Endothelial cell (in vitro differentiated cells): ENCODE data around the gene SLC37A1. TPM values are rescaled to one million over a fixed set of nuclear protein-coding genes. Genes with fewer than 3 reads are reported as not detected.

Source experiments
- DNase-seq: peaks from one replicate; pipeline ENCODE4 v3.0.0; 2021; ENCODE audit warnings: low spot score
- H3K27ac Mint-ChIP-seq: one replicate; pipeline ENCODE4 v1.8.0; 2021; ENCODE audit warnings: mixed read lengths, inconsistent platforms; ENCODE audit not compliant: unreplicated experiment
- H3K27me3 Mint-ChIP-seq: one replicate; pipeline ENCODE4 v1.8.0; 2021; ENCODE audit warnings: mild to moderate bottlenecking, moderate library complexity, mixed read lengths, inconsistent platforms; ENCODE audit not compliant: unreplicated experiment
- H3K36me3 Mint-ChIP-seq: one replicate; pipeline ENCODE4 v1.8.0; 2021; ENCODE audit warnings: mild to moderate bottlenecking, low read depth, mixed read lengths, inconsistent platforms; ENCODE audit not compliant: unreplicated experiment
- H3K4me1 Mint-ChIP-seq: one replicate; pipeline ENCODE4 v1.8.0; 2021; ENCODE audit warnings: mild to moderate bottlenecking, mixed read lengths, inconsistent platforms; ENCODE audit not compliant: unreplicated experiment
- H3K4me3 Mint-ChIP-seq: one replicate; pipeline ENCODE4 v1.8.0; 2021; ENCODE audit warnings: mild to moderate bottlenecking, mixed read lengths, inconsistent platforms; ENCODE audit not compliant: unreplicated experiment
- H3K9me3 Mint-ChIP-seq: one replicate; pipeline ENCODE4 v1.8.0; 2021; ENCODE audit warnings: mixed read lengths, inconsistent platforms; ENCODE audit not compliant: unreplicated experiment
- CTCF ChIP-seq: fragments of 200-600 bp; sonication (generic); IDR thresholded peaks from one replicate; pipeline ENCODE4 v1.5.0; 2021; ENCODE audit warnings: antibody characterized with exemption; ENCODE audit not compliant: unreplicated experiment
- total RNA-seq: library from RNA; stranded (reverse); fragmentation: NEBNext Ultra II Directional; extraction: Animal tissue kit (Norgen Biotek cat#: 25700); gene quantifications from one replicate; pipeline ENCODE4 v1.2.1, GENCODE V29; 2021; ENCODE audit not compliant: unreplicated experiment

Gene SLC37A1
- total RNA-seq, 1 donor from 2014 or later = 12.3 TPM

- no peak for TF ChIP-seq CTCF
- no peak for DNase-seq
- H3K4me3 Mint-ChIP-seq = no peak overlapping the region
- H3K27ac Mint-ChIP-seq = no peak overlapping the region
- H3K36me3 Mint-ChIP-seq = no peaks in the 10 kb centered on the region
- H3K27me3 Mint-ChIP-seq = no peaks in the 10 kb centered on the region
- no peaks in the 10 kb centered on the region for H3K4me1 Mint-ChIP-seq
- H3K9me3 Mint-ChIP-seq = no peaks in the 10 kb centered on the region
Measured at GRCh38 chr21:42630626-42631025, 117.0 kb downstream of the SLC37A1 start.

Other genes with a start within 250 kb of the SLC37A1 start
- gene TFF3, start 198.4 kb upstream of the SLC37A1 start, total RNA-seq = not detected
- gene TFF2, start 162.9 kb upstream of the SLC37A1 start, total RNA-seq = not detected
- gene TFF1, start 147.3 kb upstream of the SLC37A1 start, total RNA-seq = not detected
- gene TMPRSS3, start 117.8 kb upstream of the SLC37A1 start, total RNA-seq = not detected
- gene UBASH3A, start 110.0 kb upstream of the SLC37A1 start, total RNA-seq = not detected
- gene RSPH1, start 17.6 kb upstream of the SLC37A1 start, total RNA-seq = 0.82 TPM
- gene PDE9A, start 139.8 kb downstream of the SLC37A1 start, total RNA-seq = 20.7 TPM